HG02943 (cell line): ENCODE measurements around the gene CENPP.

Experiments used
- ATAC-seq: cut with Tn5 transposase; IDR thresholded peaks from one replicate; pipeline ENCODE4 v1.9.1; 2021; ENCODE audit warnings: mild to moderate bottlenecking, low read depth, moderate library complexity; ENCODE audit not compliant: unreplicated experiment

CENPP gene

DNA sequence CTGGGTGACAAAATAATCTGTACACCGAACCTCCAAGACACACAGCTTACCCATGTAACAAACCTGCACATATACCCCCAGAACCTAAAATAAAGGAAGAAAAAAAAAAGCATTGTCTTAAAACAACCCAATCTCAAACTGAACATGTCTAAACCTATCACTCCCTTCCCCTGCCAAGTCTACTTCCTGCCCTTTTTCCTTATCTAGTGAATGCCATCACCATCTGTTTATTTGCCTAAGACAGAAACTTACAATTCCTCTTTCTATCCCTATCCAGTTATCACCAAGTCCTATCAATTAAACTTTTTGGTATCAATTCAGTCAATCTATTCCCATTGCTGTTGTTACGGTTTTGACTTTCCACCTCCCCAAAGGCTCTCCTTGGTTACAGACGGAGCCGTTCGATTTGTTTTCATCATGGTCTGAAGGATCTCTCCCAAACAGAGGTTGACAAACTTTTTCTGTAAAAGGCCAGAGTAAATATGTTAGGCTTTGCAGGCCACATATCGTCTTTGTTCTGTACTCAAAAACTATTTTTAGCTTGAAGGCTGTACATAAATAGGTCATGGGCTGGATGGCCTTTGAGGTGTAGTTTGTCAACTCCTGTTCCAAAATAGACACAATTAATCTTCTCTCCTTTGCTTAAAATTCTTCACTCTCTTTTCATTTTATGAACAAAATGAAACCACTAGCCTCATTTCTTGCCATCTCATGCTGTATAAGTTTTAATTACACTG lies 12.7 kb upstream of the CENPP start:
- ATAC-seq: no peak

- no peak for ATAC-seq
Observed at GRCh38 chr9:92313624-92314012, 12.1 kb upstream of the CENPP start.

DNA sequence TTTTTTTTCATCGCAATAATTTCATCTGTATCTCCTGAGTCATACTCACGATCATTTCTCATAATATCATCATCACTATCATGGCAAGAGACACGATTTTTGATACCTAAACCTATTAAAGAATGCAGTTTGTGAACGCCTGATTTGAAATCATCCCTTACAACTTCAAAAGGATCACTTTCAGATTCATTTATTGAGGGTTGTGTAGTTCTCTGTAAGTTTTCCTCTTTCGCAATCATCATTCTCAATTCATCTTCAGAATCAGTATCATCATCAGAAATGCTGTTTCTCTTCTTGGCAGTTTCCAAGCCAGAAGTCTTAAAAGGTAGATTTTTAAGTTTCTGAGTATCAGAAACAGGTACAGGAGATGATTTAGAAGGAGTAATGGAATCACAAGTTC lies 10.3 kb upstream of the CENPP start:
- no peak for ATAC-seq

DNA sequence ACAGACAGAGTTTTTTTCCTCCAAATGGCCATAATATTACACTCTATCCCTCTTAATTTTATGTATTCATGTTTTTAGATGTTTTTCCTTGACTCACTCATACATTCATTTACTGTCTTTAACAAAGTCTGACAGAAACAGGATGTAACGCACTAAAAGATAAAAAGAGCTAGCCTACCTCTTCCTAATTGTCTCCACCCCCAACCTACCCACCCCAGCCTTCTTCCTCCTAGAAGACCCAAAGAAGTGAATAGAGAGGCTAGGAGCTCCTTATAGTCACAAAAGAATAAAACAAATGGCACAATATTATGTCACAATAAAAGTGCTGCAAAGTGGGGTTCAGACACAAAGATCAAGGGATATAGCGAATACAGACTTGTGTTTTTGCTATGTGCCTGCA lies 1.3 kb upstream of the CENPP start:
- ATAC-seq: no peak

- peak; percentile 2 for ATAC-seq
Observed at GRCh38 chr9:92324889-92325268, 874 bp upstream of the CENPP start.

DNA sequence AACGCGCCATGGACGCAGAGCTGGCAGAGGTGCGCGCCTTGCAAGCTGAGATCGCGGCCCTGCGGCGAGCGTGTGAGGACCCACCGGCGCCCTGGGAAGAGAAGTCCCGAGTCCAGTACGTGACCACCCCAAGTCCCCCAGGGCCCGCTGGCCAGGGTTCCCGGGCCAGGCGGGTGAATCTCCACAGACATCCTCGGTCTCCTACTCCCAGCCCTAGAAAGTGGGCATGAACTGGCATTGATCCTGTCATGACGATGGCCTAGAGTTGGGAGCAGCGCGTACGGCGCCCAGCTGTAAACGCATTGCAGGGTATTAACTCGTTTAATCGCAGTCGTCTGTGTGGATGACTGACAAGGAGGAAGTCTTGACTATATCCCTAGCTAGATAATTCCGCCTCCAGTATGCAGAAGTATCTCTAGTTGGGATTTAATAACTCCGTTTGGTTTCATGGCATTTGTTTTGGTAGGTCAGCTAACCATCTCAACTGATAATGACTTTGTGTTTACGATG lies 293 bp downstream of the CENPP start:
- no peak for ATAC-seq

DNA sequence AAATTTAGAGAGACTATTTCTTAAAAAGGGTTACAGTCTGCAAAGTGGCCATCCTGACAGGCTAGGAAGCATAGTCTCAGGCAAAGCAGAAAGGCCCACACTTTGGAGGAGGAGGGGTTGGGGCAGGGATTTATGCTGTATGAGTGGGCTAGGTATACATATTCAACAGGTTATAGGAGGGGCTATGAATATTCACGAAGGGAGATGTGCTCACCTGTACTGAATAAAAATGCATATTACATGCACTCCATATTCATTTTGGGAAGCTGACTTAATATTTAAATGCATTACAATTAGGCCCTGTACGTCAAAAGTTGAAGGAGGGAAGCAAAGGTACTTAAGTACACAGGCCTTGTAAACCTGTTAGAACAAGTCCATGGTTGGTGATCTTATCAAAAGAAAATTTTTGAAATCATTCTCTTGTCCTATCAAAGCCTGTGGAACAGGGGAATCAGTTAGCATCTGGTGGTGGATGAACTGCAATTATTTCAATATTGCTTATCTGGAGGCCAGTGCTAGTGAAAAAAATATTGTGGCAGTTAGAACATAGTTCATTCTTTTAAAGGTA lies 1.6 kb downstream of the CENPP start:
- no peak for ATAC-seq

DNA sequence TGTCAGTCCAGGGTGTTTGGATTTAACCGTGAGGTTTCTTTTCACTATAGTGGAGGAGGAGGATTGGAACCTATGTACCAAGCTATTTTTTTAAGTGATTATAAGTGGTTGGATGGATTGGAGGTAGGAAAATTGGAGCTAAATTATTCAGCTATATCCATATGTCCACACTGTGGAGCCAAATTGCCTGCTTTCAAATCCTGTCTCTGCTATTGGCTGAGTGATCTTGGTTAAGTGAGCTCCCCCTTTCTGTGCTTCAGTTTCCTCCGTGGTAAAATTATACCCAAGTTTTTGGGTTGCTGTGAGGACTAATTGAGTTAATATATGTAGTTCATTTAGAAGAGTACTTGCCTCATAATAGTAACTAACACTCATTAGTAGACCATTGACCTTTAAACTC lies 2.5 kb downstream of the CENPP start:
- no peak for ATAC-seq

GRCh38 chr9:92332577-92333281 lies 7.0 kb downstream of the CENPP start:
- ATAC-seq: no peak

GRCh38 chr9:92333282-92333634 lies 7.5 kb downstream of the CENPP start:
- ATAC-seq: no peak

DNA sequence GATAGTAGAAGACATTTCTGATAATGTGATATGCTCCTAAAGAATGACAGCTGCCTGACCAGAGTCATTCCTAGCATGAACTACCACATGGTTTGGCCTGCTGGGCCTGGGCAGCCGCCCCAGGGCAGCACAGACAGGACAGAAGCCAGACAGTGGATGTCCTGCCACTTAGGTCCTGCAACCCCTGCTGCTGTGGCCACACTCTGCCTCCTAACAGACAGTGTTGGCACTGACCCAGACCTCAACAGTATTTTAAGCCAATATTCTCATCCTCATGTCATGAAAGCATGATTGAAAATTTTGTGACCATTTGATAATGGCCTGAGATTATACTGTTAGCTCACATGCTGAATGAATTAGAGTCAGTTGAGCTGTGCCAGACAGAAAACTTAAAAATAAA lies 15.8 kb downstream of the CENPP start:
- no peak for ATAC-seq

- no peak for ATAC-seq
Observed at GRCh38 chr9:92342825-92343488, 17.2 kb downstream of the CENPP start.

- ATAC-seq: no peak
Observed at GRCh38 chr9:92345582-92345981, 19.8 kb downstream of the CENPP start.

- ATAC-seq: no peak
Observed at GRCh38 chr9:92349771-92350739, 24.3 kb downstream of the CENPP start.

- ATAC-seq: no peak
Observed at GRCh38 chr9:92350740-92351133, 25.0 kb downstream of the CENPP start.

DNA sequence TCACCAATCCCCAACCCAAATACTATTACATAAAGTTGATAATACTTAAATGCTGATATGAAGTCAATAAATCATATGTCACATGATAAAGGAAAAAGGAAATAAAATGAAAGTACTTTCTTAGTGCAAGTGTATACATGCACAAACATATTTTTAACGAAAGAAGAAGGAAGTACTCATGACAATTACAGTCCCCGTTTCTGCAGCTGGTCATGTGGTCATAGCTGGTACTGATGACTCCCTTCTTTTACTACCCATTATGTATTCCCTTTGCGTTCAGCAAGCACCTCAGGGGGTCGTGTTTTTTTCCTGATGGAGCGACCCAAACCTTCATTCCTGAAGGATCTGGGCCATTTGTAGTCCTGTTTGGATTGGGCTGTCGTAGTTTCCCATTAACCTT lies 27.3 kb downstream of the CENPP start:
- ATAC-seq: no peak

GRCh38 chr9:92359394-92359995 lies 33.7 kb downstream of the CENPP start:
- ATAC-seq: no peak

GRCh38 chr9:92360083-92360482 lies 34.3 kb downstream of the CENPP start:
- ATAC-seq: no peak

DNA sequence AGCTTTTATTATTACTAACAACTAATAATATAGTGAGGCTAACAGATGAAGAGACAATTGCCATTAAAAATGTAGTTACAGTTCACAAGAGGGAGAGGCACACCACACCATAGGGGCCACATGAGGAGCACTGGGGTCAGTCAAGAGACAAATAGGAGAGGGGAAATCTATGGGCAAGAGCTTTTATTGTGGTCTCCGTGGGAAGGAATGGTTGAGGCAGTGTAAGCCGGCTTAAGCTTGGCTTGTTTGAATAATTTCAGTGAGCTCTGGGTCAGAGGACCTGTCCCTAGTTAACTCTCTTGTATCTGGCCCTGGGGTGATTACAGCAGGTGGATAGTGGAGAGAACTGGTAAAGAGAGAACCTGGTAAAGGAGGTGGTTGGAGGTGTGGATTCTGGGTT lies 43.3 kb downstream of the CENPP start:
- ATAC-seq: no peak

GRCh38 chr9:92373167-92373566 lies 47.4 kb downstream of the CENPP start:
- no peak for ATAC-seq
